ENCODE measurements around the gene APRT. TPM values are rescaled to one million over a fixed set of nuclear protein-coding genes. Genes with fewer than 3 reads are reported as not detected.

APRT gene
- total RNA-seq, 1 experiment from 2014 or later = 134 TPM

- TF ChIP-seq CTCF (conservative IDR thresholded peaks at IDR 0.05; ENCODE audit: low read depth, low read length) (no peak), EZH2 (IDR thresholded peaks at IDR 0.05; ENCODE audit: borderline replicate concordance, low read depth, low read length, poor library complexity, severe bottlenecking) (no peak)
- intact Hi-C loops (cut with micrococcal nuclease; ENCODE audit: unreplicated experiment) = loop anchor here (10.0 kb wide), 1 partner anchor 455 kb away; the partner anchor contains the start of gene ZNF778
- H3K27ac ChIP-seq (ENCODE audit: low read depth, low read length, poor library complexity, severe bottlenecking) = peak overlapping the region; percentile 23
- H3K9me3 ChIP-seq (ENCODE audit: low read depth, low read length, poor library complexity, severe bottlenecking) = no peaks in the 10 kb centered on the region
- ChIA-PET CTCF (no interaction called here), POLR2A (ENCODE audit: low non-redundant PET) (no interaction called here)
- H3K36me3 ChIP-seq (ENCODE audit: insufficient read depth, low read length, poor library complexity, severe bottlenecking) = peaks cover 4% of the 10 kb centered on the region
- no peak for DNase-seq (ENCODE audit: low spot score)
- no TSS peak for BruUV-seq (replicated peaks)
- H3K4me1 ChIP-seq (ENCODE audit: insufficient read depth, low read length, poor library complexity, severe bottlenecking) = no peaks in the 10 kb centered on the region
- H3K27me3 ChIP-seq (replicated peaks; ENCODE audit: insufficient read depth, low read depth, low read length, poor library complexity) = no peaks in the 10 kb centered on the region
- H3K4me3 ChIP-seq (ENCODE audit: low read depth, low read length, poor library complexity, severe bottlenecking) = no peak overlapping the region
Observed at GRCh38 chr16:88759976-88760350, 51.8 kb downstream of the APRT start.

Other genes starting within 250 kb of the APRT start
- gene ZC3H18, start 241.5 kb downstream of the APRT start, total RNA-seq (2021) = 75.9 and 83.4 TPM in 2 replicates
- gene IL17C, start 173.4 kb downstream of the APRT start, total RNA-seq (2021) = 0.28 TPM in 1 of 2 replicates, not detected in the other
- 44.7 and 53.6 TPM in 2 replicates for gene CYBA, start 160.9 kb downstream of the APRT start, total RNA-seq (2021)
- 127 and 131 TPM in 2 replicates for gene MVD, start 148.8 kb downstream of the APRT start, total RNA-seq (2021)
- gene SNAI3, start 125.4 kb downstream of the APRT start, total RNA-seq (2021) = not detected in 2 replicates
- gene RNF166, start 105.5 kb downstream of the APRT start, total RNA-seq (2021) = 32.3 and 36.3 TPM in 2 replicates
- gene CTU2, start 105.4 kb downstream of the APRT start, total RNA-seq (2021) = 45.0 and 47.5 TPM in 2 replicates
- gene PIEZO1, start 26.7 kb downstream of the APRT start, total RNA-seq (2021) = 174 and 182 TPM in 2 replicates
- 103 TPM in 2 replicates for gene CDT1, start 8.1 kb downstream of the APRT start, total RNA-seq (2021)
- 54.8 and 60.6 TPM in 2 replicates for gene GALNS, start 45.0 kb upstream of the APRT start, total RNA-seq (2021)
- 89.9 and 98.6 TPM in 2 replicates for gene TRAPPC2L, start 45.2 kb upstream of the APRT start, total RNA-seq (2021)
- gene PABPN1L, start 54.7 kb upstream of the APRT start, total RNA-seq (2021) = not detected in 2 replicates
- 1.7 and 2.2 TPM in 2 replicates for gene CBFA2T3, start 165.3 kb upstream of the APRT start, total RNA-seq (2021)